ENCODE measurements around the gene IFT172.

Gene IFT172

GRCh38 chr2:27421660-27422250 is 67.8 kb downstream of the IFT172 start:
- DNase-seq, result no peak

DNA sequence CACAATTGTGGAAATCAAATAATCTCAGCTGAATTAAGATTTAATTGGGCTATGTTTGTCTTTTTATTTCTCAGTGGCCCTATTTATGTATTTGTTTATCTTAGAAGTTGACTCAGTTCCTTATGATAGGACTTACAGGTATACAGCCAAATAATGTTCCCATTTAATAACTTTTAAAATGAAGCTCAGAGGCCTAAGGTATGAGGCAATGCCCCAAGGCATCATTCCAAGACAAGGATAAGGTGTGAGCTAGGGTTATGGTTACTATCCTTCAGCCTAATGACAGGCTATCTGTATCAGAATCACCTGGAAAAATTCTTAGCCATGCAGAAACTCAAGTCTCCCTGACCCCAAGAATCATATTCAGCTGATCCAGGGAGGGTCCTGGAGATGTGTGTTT is 68.5 kb downstream of the IFT172 start:
- DNase-seq, result no peak

GRCh38 chr2:27416151-27416550 is 73.4 kb downstream of the IFT172 start:
- DNase-seq, result no peak

GRCh38 chr2:27412419-27413152 is 77.0 kb downstream of the IFT172 start:
- no peak for DNase-seq

DNA sequence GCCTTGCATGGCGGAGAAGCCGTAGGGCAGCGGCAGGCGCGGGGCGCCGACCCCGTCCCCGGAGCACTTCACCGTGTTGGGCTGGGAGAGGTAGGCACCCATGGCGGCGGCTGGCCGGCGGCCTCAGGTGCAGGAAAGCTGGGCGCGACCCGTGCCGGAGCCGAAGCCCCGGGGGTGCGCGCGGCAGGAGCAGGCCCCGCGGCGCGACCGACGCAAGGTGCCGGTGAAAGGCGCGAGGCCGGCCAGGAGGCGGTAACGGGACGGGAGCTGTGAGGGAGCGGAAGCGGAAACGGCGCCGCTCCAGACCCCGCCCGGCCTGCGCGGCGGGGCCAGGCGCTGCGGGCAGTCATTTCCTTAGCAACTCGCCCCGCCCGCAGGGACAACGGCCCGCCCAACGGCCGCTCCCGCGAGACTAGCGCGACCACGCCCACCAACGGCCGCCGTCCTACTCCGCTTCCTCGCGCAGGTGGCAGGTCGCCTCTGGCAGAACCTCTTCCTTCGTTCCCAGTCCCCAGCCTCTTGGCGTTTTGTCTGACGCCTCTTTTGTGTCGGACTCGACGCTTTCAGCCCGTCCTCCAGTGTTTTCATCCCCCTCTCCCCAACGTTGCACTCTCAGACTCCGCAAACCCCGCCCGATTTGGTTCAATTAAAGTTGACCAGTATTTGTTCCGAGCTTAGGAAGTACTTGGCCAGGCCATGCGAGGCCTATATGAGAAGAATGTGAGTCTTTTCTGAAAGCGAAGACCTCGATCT is 80.0 kb downstream of the IFT172 start, which contains the start of gene PPM1G:
PPM1G (minus strand) TSS at position 271 of the 753 bp plus-strand sequence; CDS start at position 102, 169 bp downstream.
- DNase-seq, result peak; percentile 97 to 99 (median 98)

DNA sequence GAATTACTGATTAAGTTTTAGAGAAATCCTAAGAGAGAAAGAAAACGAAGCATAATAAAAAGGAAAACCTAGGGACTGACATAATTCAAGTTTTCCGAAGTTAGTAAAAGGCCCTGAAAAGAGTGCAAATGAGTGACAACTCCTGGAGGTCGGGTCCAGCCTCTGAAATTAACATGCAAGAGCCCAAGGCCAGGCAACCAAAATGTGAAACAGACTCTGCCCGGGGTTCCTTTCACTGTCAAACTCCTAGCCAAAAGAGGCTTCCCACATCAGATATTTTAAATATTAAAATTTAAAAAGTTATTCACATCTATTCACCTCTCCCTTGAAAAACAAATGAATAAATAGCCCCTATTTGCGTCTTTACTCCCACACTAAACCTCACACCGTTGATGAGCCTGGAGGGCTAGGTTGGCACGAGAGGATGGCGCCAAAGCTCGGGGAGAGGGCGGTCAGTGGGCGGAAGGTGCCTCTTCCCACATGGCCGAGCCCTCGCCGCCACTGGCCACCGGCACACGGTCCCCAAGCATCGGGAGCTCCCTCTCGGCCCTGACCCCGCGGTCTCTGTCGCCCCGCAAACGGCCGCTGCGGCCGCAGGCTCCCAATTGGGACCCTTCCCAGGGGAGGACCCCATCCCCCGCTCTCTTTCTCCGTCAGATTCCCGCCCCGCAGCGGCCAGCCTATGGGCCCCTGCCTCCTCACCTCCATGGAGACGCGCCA is 80.8 kb downstream of the IFT172 start:
- DNase-seq, result peak; percentile 10 to 54 (median 38)

DNA sequence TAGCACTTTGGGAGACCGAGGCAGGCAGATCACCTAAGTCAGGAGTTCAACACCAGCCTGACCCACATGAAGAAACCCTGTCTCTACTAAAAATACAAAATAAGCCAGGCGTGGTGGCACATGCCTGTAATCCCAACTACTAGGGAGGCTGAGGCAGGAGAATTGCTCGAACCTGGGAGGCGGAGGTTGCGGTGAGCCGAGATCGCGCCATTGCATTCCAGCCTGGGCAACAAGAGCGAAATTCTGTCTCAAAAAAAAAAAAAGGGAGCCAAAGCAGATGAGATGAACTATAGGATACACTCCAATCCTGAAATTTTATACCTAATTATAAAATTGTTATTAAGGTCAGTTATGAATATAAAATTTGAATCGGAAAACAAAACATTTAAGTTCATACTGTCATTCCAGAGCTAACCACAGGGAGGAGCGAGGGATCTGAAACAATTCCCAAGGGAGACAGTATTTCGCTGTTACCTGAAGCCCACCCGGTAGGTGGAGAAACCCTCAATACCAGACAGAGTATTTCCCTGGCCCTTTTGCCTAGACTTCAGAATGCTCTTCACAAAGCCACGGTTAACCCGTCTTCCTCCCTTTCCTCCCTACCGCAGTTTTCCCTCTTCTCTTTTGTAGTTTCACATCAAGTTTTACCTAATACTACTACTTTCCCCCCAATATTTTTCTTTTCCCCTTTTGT is 81.6 kb downstream of the IFT172 start:
- DNase-seq, result peak; percentile 6 to 33 (median 20)

GRCh38 chr2:27400348-27401135 is 89.0 kb downstream of the IFT172 start:
- no peak for DNase-seq

- no peak for DNase-seq
Measured at GRCh38 chr2:27398962-27399361, 90.6 kb downstream of the IFT172 start.
